Measurements from ENCODE around the gene IL4R.

GRCh38 chr16:27385398-27385797 lies 71.6 kb downstream of the IL4R start:
- TF ChIP-seq CTCF (IDR thresholded peaks at IDR 0.05) (no peak), POLR2A (IDR thresholded peaks at IDR 0.05) (no peak)

All from Peyer's patch (tissue), 4 donors.